Measurements from ENCODE around the gene ZBTB48. TPM values are rescaled to one million over a fixed set of nuclear protein-coding genes. Genes with fewer than 3 reads are reported as not detected.

The ZBTB48 gene
- total RNA-seq, 1 donor from 2014 or later: 53.2 TPM

GRCh38 chr1:6591222-6591621, 11.4 kb downstream of the ZBTB48 start:
- Mint-ChIP-seq H3K27me3 (no peaks in the 10 kb centered on the region), H3K36me3 (ENCODE audit: low read depth) (peaks cover 67% of the 10 kb centered on the region), H3K4me3 (no peak overlapping the region), H3K27ac (no peak overlapping the region), H3K4me1 (peaks cover 13% of the 10 kb centered on the region), H3K9me3 (no peaks in the 10 kb centered on the region)
- ATAC-seq (ENCODE audit: low read depth) (peak; percentile 40), DNase-seq (no peak)
- POLR2A ChIA-PET: interaction anchor here (1.6 kb wide), 1 partner anchor 11 kb away, joined by 7 read pairs; the partner anchor contains the start of gene ZBTB48
- intact Hi-C loops (cut with micrococcal nuclease): no loop called here
- CTCF ChIA-PET: no interaction called here
- TF ChIP-seq CTCF (IDR thresholded peaks at IDR 0.05): no peak

DNA sequence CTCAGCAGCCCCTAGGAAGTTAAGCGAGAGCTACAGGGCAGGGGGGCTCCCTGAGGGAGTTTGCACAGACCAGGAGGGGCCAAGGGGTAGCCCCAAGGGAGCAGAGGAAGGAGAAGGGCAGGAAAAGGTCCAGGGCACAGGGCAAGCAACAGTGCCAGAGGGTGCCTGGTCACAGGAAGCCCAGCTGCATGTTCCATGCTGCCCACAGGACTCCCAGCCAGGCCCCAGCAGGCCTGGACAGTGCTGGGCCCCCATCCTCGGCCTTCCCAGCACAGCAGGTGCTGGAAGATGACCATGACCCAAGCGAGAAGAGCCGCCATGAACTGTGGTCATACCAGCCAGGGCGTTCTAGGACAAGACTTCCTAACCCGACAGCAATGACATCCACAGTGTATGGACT, 11.8 kb downstream of the ZBTB48 start:
- no peaks in the 10 kb centered on the region for H3K9me3 Mint-ChIP-seq
- no peak overlapping the region for H3K27ac Mint-ChIP-seq
- H3K4me1 Mint-ChIP-seq: peaks cover 14% of the 10 kb centered on the region
- no peak for ATAC-seq (ENCODE audit: low read depth)
- intact Hi-C loops (cut with micrococcal nuclease): no loop called here
- no peaks in the 10 kb centered on the region for H3K27me3 Mint-ChIP-seq
- TF ChIP-seq CTCF (IDR thresholded peaks at IDR 0.05): no peak
- no peak for DNase-seq
- CTCF ChIA-PET: no interaction called here
- POLR2A ChIA-PET: interaction anchor here (1.6 kb wide), 1 partner anchor 11 kb away, joined by 7 read pairs; the partner anchor contains the start of gene ZBTB48
- H3K36me3 Mint-ChIP-seq (ENCODE audit: low read depth): peaks cover 70% of the 10 kb centered on the region
- H3K4me3 Mint-ChIP-seq: no peak overlapping the region

DNA sequence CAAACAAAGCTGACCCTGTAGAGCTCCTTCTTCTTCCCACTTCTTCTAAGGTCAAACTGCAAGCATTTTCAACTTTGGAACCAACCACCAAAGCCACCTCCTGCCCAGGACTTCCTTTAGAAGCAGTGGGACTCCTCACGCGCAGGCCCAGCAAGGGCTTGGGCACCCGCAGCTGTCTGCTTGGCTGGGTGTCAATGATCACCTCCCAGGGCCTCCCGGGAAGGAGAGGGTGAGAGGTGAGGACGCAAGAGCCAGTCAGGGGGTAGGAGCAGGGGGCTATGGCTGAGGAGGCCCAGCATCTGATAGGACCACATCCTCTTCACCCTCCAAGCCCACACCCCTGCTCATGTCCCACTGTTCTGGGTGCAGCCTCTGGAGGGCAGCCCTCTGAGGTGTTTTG, 12.6 kb downstream of the ZBTB48 start:
- no peak overlapping the region for H3K4me3 Mint-ChIP-seq
- TF ChIP-seq CTCF (IDR thresholded peaks at IDR 0.05): no peak
- no peaks in the 10 kb centered on the region for H3K27me3 Mint-ChIP-seq
- peaks cover 9% of the 10 kb centered on the region for H3K4me1 Mint-ChIP-seq
- H3K9me3 Mint-ChIP-seq: no peaks in the 10 kb centered on the region
- intact Hi-C loops (cut with micrococcal nuclease): no loop called here
- ATAC-seq (ENCODE audit: low read depth) (no peak), DNase-seq (no peak)
- H3K27ac Mint-ChIP-seq: no peak overlapping the region
- ChIA-PET CTCF (no interaction called here), POLR2A (no interaction called here)
- peaks cover 74% of the 10 kb centered on the region for H3K36me3 Mint-ChIP-seq (ENCODE audit: low read depth)

DNA sequence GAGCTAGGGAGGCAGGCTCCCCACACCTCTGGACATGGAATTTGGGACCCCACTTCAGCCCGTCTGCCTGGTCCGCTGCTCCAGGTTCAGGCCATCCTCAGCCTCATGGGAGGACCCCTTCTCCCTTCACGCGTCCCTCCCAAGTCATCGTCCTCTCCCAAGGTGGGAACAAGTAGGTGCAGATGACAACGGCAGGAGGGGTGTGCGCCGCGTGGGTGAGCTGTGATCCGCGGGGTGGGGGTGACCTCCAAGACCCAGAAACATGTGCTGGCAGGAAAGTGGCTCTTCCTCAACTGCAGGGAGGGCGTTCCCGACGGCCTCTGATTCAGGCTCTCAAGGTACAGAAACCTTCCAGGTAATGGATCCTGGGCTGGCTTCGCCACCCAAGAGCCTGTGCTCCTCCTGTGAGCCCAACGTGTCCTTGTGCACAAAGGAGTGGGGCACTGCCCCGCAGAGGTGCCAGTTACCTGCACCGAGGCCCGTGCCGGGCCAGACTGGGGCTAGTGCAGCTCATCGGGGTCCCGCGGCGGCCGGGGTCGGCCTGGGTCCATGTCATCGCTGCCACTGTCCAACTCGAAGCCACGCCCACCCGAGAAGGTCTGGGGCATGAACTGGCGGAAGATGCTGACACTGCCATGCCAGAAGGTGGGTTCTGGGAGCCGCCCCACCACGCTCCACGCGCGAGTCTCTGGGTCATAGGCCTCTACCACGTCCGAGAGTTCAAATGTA, 13.2 kb downstream of the ZBTB48 start:
- peaks cover 8% of the 10 kb centered on the region for H3K4me1 Mint-ChIP-seq
- CTCF ChIA-PET: no interaction called here
- H3K27ac Mint-ChIP-seq: no peak overlapping the region
- H3K9me3 Mint-ChIP-seq: no peaks in the 10 kb centered on the region
- H3K36me3 Mint-ChIP-seq (ENCODE audit: low read depth): peaks cover 75% of the 10 kb centered on the region
- no peaks in the 10 kb centered on the region for H3K27me3 Mint-ChIP-seq
- POLR2A ChIA-PET: no interaction called here
- no peak for DNase-seq
- no peak overlapping the region for H3K4me3 Mint-ChIP-seq
- ATAC-seq (ENCODE audit: low read depth): no peak
- no peak for TF ChIP-seq CTCF (IDR thresholded peaks at IDR 0.05)
- intact Hi-C loops (cut with micrococcal nuclease): no loop called here

DNA sequence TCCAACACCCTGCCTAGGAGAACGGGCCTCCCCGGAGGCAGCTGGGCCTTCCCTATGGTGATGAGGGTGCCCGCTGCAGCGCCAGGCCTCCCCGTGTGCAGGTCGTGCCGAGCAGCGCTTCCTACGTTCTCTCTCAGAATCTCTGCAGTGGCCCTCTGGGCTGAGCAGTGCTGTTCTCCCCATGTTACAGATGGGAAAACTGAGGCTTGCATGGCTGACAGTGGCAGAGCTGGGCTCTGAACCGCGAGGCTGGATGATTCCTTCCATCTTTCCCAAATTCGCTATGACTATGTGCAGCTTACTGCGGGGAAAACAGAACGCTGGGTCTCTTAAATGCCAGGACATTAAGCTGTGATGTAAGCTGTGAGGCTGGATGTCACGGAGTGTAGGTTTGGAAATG, 14.0 kb downstream of the ZBTB48 start:
- intact Hi-C loops (cut with micrococcal nuclease): no loop called here
- peaks cover 71% of the 10 kb centered on the region for H3K36me3 Mint-ChIP-seq (ENCODE audit: low read depth)
- no peak overlapping the region for H3K4me3 Mint-ChIP-seq
- DNase-seq: no peak
- ChIA-PET POLR2A (no interaction called here), CTCF (no interaction called here)
- no peaks in the 10 kb centered on the region for H3K9me3 Mint-ChIP-seq
- TF ChIP-seq CTCF (IDR thresholded peaks at IDR 0.05): no peak
- H3K27me3 Mint-ChIP-seq: no peaks in the 10 kb centered on the region
- no peak overlapping the region for H3K27ac Mint-ChIP-seq
- ATAC-seq (ENCODE audit: low read depth): no peak
- peaks cover 12% of the 10 kb centered on the region for H3K4me1 Mint-ChIP-seq
